SK-MEL-5 (cell line): Measurements from ENCODE around the gene PTAFR. TPM values are rescaled to one million over a fixed set of nuclear protein-coding genes. Genes with fewer than 3 reads are reported as not detected.
"Not testable (repeated sequence)": the region's sequence is repeated elsewhere in the genome, so short reads cannot be mapped to it uniquely, and the experiment has no call there.

ENCODE experiments used
- DNase-seq: peaks from one replicate; pipeline ENCODE4 v3.0.0-alpha.2; 2016; ENCODE audit warnings: low read depth, low spot score
- in situ Hi-C: cut with HindIII; loops from 2 replicates; pipeline ENCODE4 v1.10.0; 2016; ENCODE audit warnings: low sequenced_read_pairs, high pct_unique_total_duplicates, low pct_unique_long_range_greater_than_20kb
- total RNA-seq: library from RNA; depleted of rRNA; stranded (reverse); fragments of >200 nt; shearing (Covaris generic); gene quantifications from 2 replicates; pipeline ENCODE4 v1.2.3, GENCODE V29; 2014

Gene PTAFR
- total RNA-seq, 1 experiment from 2014 or later = 0.24 TPM

GRCh38 chr1:28156821-28157220 is 19.7 kb downstream of the PTAFR start:
- DNase-seq = no peak
- in situ Hi-C loops = no loop called here

GRCh38 chr1:28155628-28156027 is 20.9 kb downstream of the PTAFR start:
- in situ Hi-C loops = no loop called here

GRCh38 chr1:28154078-28154594 is 22.4 kb downstream of the PTAFR start:
- in situ Hi-C loops = no loop called here
- DNase-seq = no peak

More at GRCh38 chr1:28155628-28156027, 20.9 kb downstream of the PTAFR start:
- DNase-seq = no peak

GRCh38 chr1:28150125-28150780 is 26.2 kb downstream of the PTAFR start:
- in situ Hi-C loops = no loop called here

GRCh38 chr1:28148880-28149195 is 27.7 kb downstream of the PTAFR start:
- no peak for DNase-seq
- in situ Hi-C loops = no loop called here

More at GRCh38 chr1:28150125-28150780, 26.2 kb downstream of the PTAFR start:
- DNase-seq = no peak

- DNase-seq = no peak
- in situ Hi-C loops = no loop called here
Observed at GRCh38 chr1:28147264-28148094, 29.0 kb downstream of the PTAFR start.

- in situ Hi-C loops = no loop called here
- DNase-seq = no peak
Observed at GRCh38 chr1:28145728-28146127, 30.8 kb downstream of the PTAFR start.

- DNase-seq = peak; percentile 59
- in situ Hi-C loops = no loop called here
Observed at GRCh38 chr1:28144203-28145135, 32.0 kb downstream of the PTAFR start.

- in situ Hi-C loops = no loop called here
- DNase-seq = no peak
Observed at GRCh38 chr1:28143496-28144202, 32.8 kb downstream of the PTAFR start.

GRCh38 chr1:28141685-28142084 is 34.8 kb downstream of the PTAFR start:
- in situ Hi-C loops = no loop called here
- DNase-seq = no peak

- in situ Hi-C loops, DNase-seq: not testable (repeated sequence)
Observed at GRCh38 chr1:28139866-28140265, 36.6 kb downstream of the PTAFR start.

GRCh38 chr1:28139025-28139712 is 37.3 kb downstream of the PTAFR start:
- no peak for DNase-seq
- in situ Hi-C loops = no loop called here

GRCh38 chr1:28136922-28137613 is 39.4 kb downstream of the PTAFR start:
- in situ Hi-C loops = no loop called here
- peak; percentile 41 for DNase-seq

- no peak for DNase-seq
- in situ Hi-C loops = no loop called here
Observed at GRCh38 chr1:28136169-28136921, 40.1 kb downstream of the PTAFR start.

GRCh38 chr1:28135371-28136168 is 40.9 kb downstream of the PTAFR start:
- in situ Hi-C loops = no loop called here
- no peak for DNase-seq
